GM04504 (cell line): ENCODE results near the gene CYP46A1.

Experiments
- DNase-seq: peaks from one replicate; pipeline ENCODE4 v3.0.0-alpha.2; 2012; ENCODE audit warnings: low read depth

CYP46A1 gene

GRCh38 chr14:99730876-99731546 lies 46.9 kb downstream of the CYP46A1 start:
- no peak for DNase-seq

GRCh38 chr14:99731547-99732435 lies 47.7 kb downstream of the CYP46A1 start:
- no peak for DNase-seq

- no peak for DNase-seq
Measured at GRCh38 chr14:99732436-99733210, 48.5 kb downstream of the CYP46A1 start.

GRCh38 chr14:99733211-99733539 lies 49.1 kb downstream of the CYP46A1 start:
- DNase-seq, result no peak

- DNase-seq, result no peak
Measured at GRCh38 chr14:99733540-99734405, 49.7 kb downstream of the CYP46A1 start.

GRCh38 chr14:99734406-99735051 lies 50.4 kb downstream of the CYP46A1 start:
- no peak for DNase-seq

GRCh38 chr14:99735189-99736135 lies 51.4 kb downstream of the CYP46A1 start:
- no peak for DNase-seq

GRCh38 chr14:99736603-99737371 lies 52.7 kb downstream of the CYP46A1 start:
- DNase-seq, result no peak

GRCh38 chr14:99737451-99737951 lies 53.4 kb downstream of the CYP46A1 start:
- no peak for DNase-seq

GRCh38 chr14:99737956-99738667 lies 54.0 kb downstream of the CYP46A1 start:
- DNase-seq, result no peak

- no peak for DNase-seq
Measured at GRCh38 chr14:99740411-99740810, 56.3 kb downstream of the CYP46A1 start.

GRCh38 chr14:99741227-99741976 lies 57.3 kb downstream of the CYP46A1 start:
- DNase-seq, result no peak

- DNase-seq, result no peak
Measured at GRCh38 chr14:99742074-99742473, 58.0 kb downstream of the CYP46A1 start.

GRCh38 chr14:99742509-99743487 lies 58.7 kb downstream of the CYP46A1 start:
- DNase-seq, result no peak

- DNase-seq, result no peak
Measured at GRCh38 chr14:99744199-99744872, 60.2 kb downstream of the CYP46A1 start.

- no peak for DNase-seq
Measured at GRCh38 chr14:99744873-99745224, 60.8 kb downstream of the CYP46A1 start.
